Left cardiac atrium (tissue), 4 donors: ENCODE results near the gene MKS1. TPM values are rescaled to one million over a fixed set of nuclear protein-coding genes. Genes with fewer than 3 reads are reported as not detected.

ENCODE experiments used
- ATAC-seq, 2 donors: fragments of 200-7000 bp; cut with Tn5 transposase; one replicate each; pipeline ENCODE4 v1.9.1; 2020; ENCODE audit warnings: mild to moderate bottlenecking in 2 of 2, moderate library complexity in 2 of 2
- DNase-seq: peaks from one replicate; pipeline ENCODE4 v3.0.0-alpha.2; 2020
- intact Hi-C, 2 donors: fragments of 100-400 bp; cut with DNase I; formaldehyde crosslinking; loops; one replicate each; pipeline versions ENCODE4 v1.14.1 to v1.15.1; 2022 to 2023
- total RNA-seq, 2 donors: library from RNA; stranded (reverse); fragmentation: NEBNext Ultra II Directional; extraction: Animal tissue kit (Norgen Biotek cat#: 25700); gene quantifications; one replicate each; pipeline ENCODE4 v1.2.1, GENCODE V29; 2021
- donor health status: DM: no; HTN: yes; CAD: no.
- donor health status: DM: no; HTN: yes; CAD: no; lungs with severe emphysema.
- donor health status: DM: yes; HTN: yes; CAD: no.
- donor health status: Dilated cardiomyopathy.

The MKS1 gene
- total RNA-seq, 2 donors from 2014 or later: 4.5 to 9.0 TPM

DNA sequence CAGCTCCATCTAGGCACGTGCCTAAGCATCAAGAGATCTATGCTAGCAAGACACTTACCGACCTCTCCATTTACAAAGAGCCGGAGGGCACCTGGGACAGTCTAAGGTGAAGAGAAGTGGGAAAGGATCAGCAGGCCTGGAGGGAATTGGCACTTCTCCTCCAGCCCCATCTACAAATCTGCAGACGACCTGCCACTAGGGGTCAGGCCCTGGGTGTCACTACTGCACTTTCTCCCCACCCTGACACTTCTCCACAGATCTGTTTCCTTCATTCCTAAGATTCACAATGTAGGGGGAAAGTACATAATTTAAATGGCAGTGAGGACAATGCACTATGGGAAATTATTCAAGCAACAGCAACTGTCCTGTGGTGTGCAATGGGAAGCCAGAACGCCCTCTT, 8.1 kb downstream of the MKS1 start:
- ATAC-seq (no peak), DNase-seq (no peak)
- intact Hi-C loops: no loop called here

DNA sequence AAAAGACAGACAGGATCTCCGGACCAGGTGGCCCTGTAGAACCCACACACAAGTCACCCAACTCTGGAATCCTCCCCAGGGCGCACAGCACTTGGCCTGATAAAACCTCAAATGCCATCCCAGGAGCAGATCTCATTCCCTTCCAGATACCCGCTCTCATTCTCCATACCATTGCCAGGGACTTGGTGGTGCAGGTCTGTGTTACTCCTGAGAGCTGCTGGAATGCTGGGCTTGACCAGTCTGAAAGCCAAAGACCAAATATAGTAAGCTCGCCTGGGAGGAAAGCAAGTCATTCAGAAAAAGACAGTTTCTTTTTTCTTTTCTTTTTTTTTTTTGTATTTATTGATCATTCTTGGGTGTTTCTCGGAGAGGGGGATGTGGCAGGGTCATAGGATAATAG, 10.7 kb downstream of the MKS1 start:
- no peak for DNase-seq
- ATAC-seq: no peak
- intact Hi-C loops: no loop called here

DNA sequence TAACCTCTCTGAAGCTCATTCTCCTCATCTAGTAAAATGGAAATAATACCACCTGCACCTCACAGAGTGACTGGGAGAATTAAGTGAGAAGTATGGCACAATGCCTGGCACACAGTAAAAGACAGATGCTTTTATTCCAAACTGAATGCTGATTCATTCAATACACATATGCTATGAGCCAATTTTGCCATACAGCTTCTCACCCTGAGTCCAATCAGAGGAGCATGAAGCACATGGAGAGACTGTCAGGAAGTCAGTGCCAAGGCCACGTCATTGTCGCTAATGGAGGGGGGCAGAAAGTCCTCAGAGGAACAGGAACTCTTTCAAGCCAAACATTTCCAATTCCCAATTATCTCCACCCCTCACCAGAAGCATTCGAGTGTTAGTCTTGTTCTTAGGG, 11.6 kb downstream of the MKS1 start:
- DNase-seq (no peak), ATAC-seq (no peak)
- intact Hi-C loops: no loop called here

DNA sequence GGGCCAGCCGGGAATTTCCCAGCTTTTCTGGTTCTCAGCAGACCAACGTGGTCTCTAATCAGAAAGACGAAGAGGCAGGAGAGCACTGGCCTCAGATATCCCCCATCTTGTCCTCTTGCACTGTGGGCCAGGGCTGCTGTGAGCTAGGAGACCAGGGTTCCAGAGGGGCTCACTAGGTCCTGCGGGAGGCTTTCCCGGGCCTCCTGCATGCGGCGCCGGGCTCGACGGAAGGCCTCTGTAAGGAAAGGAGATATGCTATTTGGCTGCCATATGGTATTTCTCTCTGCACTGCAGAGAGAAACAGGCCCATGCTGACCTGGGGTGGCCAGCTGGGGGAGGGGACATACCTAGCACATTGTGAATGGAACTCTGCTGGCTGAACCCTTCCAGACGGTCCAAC, 13.1 kb downstream of the MKS1 start:
- no peak for ATAC-seq
- no peak for DNase-seq
- intact Hi-C loops: no loop called here

- DNase-seq: no peak
- ATAC-seq: no peak
- intact Hi-C loops: no loop called here
These were observed 14.3 kb downstream of the MKS1 start for GRCh38 chr17:58204796-58205195.

- DNase-seq (no peak), ATAC-seq (no peak)
- intact Hi-C loops: no loop called here
These were observed 16.2 kb downstream of the MKS1 start for GRCh38 chr17:58202859-58203258.

DNA sequence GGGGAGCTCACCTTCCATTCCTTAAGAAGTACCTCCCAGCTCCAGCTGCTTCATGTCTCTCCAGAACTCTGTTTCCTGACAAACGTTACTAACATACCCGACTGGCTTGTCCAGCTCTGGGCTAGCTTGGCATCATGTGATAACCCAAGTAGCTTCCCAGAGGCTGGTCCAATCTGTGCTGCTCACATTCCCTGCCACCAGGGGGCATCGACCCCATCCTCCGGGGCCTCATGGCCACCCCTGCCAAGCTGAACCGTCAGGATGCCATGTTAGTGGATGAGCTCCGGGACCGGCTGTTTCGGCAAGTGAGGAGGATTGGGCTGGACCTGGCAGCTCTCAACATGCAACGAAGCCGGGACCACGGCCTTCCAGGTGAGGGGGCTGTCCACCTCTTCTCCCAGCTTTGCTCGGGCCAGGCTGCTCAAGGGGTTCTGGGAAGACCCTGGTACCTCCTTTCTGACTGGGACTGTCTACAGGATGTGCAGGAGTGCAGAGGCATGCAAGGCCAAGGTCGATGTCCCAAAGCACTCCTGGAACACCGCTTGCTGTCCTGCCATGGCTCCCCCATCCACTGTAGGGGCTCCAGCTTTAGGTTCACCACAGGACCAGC, 18.9 kb downstream of the MKS1 start:
- ATAC-seq (peak; percentile 47 to 64), DNase-seq (peak; percentile 46)
- intact Hi-C loops: no loop called here

DNA sequence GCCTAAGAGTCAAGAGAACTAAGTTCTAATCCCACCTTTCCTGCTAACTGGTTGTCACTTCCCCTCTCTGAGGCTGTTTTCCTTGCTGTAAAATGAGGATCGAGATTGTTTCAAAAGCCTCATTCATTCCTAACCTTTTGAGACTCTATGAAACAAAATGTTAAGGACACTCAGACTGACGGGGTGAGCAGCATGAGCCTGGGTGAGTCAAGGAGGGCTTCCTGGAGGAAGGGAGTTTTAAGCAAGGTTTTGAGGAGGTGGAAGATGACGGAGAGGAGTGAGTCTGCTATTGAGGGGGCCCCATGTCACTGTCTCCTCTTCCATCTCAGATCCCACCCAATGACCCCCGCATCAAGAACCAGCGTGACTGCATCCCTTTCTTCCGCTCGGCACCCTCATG, 22.4 kb downstream of the MKS1 start:
- intact Hi-C loops: no loop called here
- DNase-seq (no peak), ATAC-seq (no peak)

GRCh38 chr17:58195518-58196123, 23.4 kb downstream of the MKS1 start:
- no peak for ATAC-seq
- DNase-seq: no peak
- intact Hi-C loops: no loop called here

DNA sequence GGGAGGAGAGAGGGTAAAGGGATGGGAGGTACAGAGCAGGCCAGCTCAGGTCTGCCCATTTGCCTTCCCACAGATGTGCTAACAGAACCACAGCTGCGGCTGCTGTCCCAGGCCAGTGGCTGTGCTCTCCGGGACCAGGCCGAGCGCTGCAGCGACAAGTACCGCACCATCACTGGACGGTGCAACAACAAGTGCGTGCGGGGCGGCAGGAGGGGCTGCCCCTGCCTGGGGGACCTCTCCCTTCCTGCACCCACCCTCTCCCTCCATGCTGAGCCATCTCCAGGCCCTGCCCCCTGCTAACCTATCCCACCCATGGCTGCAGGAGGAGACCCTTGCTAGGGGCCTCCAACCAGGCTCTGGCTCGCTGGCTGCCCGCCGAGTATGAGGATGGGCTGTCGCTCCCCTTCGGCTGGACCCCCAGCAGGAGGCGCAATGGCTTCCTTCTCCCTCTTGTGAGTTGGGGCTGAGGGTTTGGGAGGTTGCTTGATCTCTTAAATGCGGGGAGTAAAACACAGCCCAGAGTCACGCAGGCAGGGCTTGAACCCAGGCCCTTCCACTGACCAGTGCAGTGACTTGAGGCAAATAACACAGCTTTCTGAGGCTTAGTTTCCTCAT, 25.3 kb downstream of the MKS1 start:
- DNase-seq (no peak), ATAC-seq (no peak)
- intact Hi-C loops: no loop called here

DNA sequence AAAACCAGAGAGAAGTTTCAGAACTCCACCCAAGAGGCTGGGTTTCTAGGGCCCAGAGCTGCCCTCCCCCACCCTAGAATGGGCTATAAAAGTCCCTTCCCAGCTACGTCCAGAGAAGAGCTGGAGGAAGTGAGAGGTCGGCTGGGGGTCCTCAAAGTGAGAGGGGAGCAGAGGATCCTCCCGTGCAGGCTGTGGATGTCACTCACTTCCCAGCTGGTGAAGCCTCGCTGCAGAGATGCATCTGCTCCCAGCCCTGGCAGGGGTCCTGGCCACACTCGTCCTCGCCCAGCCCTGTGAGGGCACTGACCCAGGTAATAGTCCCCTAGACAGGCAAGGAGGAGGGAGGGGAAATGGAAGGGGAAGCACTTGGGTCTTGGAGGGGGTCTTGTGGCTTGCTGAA, 26.4 kb downstream of the MKS1 start, which contains the start of gene EPX:
TSS of gene EPX (plus strand) at position 115 of the 400 bp plus-strand sequence. CDS start at position 236, 121 bp downstream.
- intact Hi-C loops: no loop called here
- DNase-seq (no peak), ATAC-seq (no peak)

GRCh38 chr17:58191241-58191896, 27.7 kb downstream of the MKS1 start:
- intact Hi-C loops: no loop called here
- ATAC-seq (no peak), DNase-seq (no peak)

DNA sequence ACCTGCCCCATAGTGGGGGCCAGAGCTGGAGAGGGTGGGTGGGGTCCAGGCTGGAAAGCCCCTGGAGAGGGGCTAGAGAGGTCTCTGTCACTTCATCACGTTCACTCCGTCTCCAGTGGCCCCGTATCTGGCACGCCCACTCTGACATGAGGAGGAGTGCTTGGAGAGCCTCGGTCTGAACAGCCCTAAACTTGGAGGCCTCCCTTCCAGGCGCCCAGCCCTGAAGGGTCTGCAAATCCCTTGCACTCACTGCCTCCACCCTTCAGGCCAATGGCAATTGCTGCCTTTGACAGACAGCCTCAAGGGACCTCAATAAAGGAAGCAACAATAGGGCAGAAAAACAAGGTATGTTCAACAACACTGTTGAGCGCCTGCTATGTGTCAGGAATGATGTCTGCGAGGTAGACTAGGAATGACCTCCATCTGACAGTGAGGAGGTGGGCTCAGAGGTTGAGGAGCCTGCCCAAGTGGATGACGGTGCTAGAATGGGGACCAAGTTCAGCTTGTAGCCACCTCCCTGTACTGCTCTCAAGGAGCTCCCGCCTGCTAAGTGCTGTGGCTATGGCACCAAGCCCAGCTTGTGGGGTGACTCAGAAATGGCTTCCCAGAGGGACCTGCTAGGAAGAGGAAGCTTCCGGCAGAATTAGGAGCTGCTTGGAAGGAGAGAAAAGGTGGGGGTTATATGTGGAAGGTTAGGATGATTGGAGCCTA, 29.5 kb downstream of the MKS1 start:
- ATAC-seq: peak; percentile 56 to 77
- intact Hi-C loops: no loop called here
- DNase-seq: peak; percentile 62

- no peak for ATAC-seq
- no peak for DNase-seq
- intact Hi-C loops: no loop called here
These were observed 31.4 kb downstream of the MKS1 start for GRCh38 chr17:58187675-58188074.

DNA sequence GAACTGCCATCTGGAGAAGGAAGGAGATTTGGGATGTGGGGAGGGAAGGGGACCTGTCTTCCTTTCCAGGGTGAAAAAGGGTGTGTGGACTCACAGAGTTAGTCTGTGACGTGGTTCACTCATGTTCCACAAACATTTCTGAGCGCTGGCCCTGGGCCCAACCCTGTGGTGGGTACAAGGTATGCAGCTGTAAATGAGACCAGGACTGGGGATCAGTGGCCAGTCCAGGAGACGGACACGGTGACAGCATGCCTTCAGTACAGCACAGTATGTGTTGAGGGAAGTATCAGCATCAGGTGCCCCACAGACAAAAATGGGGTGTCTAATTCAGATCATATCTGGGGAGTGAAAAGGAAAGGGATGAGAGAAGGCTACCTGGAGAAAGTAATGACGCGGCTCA, 32.0 kb downstream of the MKS1 start:
- intact Hi-C loops: no loop called here
- ATAC-seq (no peak), DNase-seq (no peak)

GRCh38 chr17:58186591-58186990, 32.5 kb downstream of the MKS1 start:
- DNase-seq (no peak), ATAC-seq (no peak)
- intact Hi-C loops: no loop called here

GRCh38 chr17:58184986-58185761, 33.9 kb downstream of the MKS1 start:
- intact Hi-C loops: no loop called here
- DNase-seq (no peak), ATAC-seq (no peak)

- ATAC-seq: no peak
- no peak for DNase-seq
- intact Hi-C loops: no loop called here
These were observed 34.6 kb downstream of the MKS1 start for GRCh38 chr17:58184308-58184985.

DNA sequence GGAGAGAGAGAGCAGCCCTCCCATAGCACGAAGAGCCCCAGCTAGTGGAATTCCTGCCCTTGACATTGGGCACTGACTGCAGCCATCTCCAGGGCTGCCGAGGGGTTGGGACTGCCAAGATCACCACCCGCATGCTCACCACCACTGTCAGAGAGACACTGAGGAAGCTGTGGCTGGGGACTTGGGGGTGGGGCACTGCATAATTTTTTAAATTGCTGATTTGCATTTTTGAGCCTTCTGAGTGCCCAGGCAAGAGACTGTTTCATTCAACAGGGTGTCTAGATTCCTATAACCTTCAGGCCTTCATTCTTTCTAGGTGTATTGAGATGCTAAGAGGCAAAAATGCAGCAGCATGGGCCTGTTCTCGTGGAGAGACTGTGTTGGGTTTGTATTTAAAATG, 35.5 kb downstream of the MKS1 start:
- DNase-seq (no peak), ATAC-seq (no peak)
- intact Hi-C loops: no loop called here
